Uterus (tissue), 4 donors: Measurements from ENCODE around the gene EPB41L4A. TPM values are rescaled to one million over a fixed set of nuclear protein-coding genes. Genes with fewer than 3 reads are reported as not detected.

ENCODE experiments used
- DNase-seq, 2 donors: peaks; one replicate each; pipeline ENCODE4 v3.0.0-alpha.2; 2019 to 2020
- H3K27ac ChIP-seq, 2 donors: fragments of 200-600 bp; sonication (generic); 1 replicate in 1 of 2; 2 replicates in 1 of 2; pipeline ENCODE4 v1.5.1; 2016 to 2018
- H3K27me3 ChIP-seq, 2 donors: fragments of 200-600 bp; sonication (generic); one replicate each; pipeline ENCODE4 v1.5.1; 2018 to 2019; ENCODE audit warnings: control low read depth in 1 of 2
- H3K36me3 ChIP-seq, 2 donors: fragments of 200-600 bp; sonication (generic); one replicate each; pipeline ENCODE4 v1.5.1; 2019; ENCODE audit warnings: control low read depth in 1 of 2
- H3K4me1 ChIP-seq, 2 donors: fragments of 200-600 bp; sonication (generic); one replicate each; pipeline ENCODE4 v1.5.1; 2018 to 2019; ENCODE audit warnings: control low read depth in 1 of 2
- H3K4me3 ChIP-seq, 2 donors: fragments of 200-600 bp; sonication (generic); 1 replicate in 1 of 2; 2 replicates in 1 of 2; pipeline ENCODE4 v1.5.1; 2018 to 2019; ENCODE audit warnings: mild to moderate bottlenecking in 1 of 2
- H3K9me3 ChIP-seq, 2 donors: fragments of 200-600 bp; sonication (generic); one replicate each; pipeline ENCODE4 v1.5.1; 2019; ENCODE audit warnings: control low read depth in 1 of 2
- CTCF ChIP-seq, 4 experiments: fragments of 200-600 bp in 2 of 4; fragments of 450-650 bp in 2 of 4; sonication (generic) in 2 of 4; IDR thresholded peaks; one replicate each; pipeline ENCODE4 v1.5.1; 2016 to 2019; ENCODE audit warnings: antibody characterized with exemption in 4 of 4, mild to moderate bottlenecking in 2 of 4, moderate library complexity in 1 of 4
- POLR2A ChIP-seq, 2 donors: fragments of 450-650 bp; IDR thresholded peaks; one replicate each; pipeline ENCODE4 v1.6.1; 2016; ENCODE audit warnings: antibody characterized with exemption in 2 of 2, mild to moderate bottlenecking in 1 of 2, moderate library complexity in 1 of 2
- intact Hi-C: fragments of 100-400 bp; cut with DNase I; formaldehyde crosslinking; loops from one replicate; pipeline ENCODE4 v1.15.1; 2023; ENCODE audit warnings: low total_unique reads
- total RNA-seq, 4 donors: library from RNA; depleted of rRNA in 3 of 4; stranded (reverse); fragments of >200 nt in 3 of 4; gene quantifications; one replicate each; pipeline versions ENCODE4 v1.1.0 to v1.2.4, GENCODE V29; 2014 to 2023
- donor health status: DM: yes; HTN: yes; CAD: no.

Gene EPB41L4A
- total RNA-seq, 4 donors from 2014 or later, result 6.4 to 47.1 (median 15.1) TPM

GRCh38 chr5:112275671-112276070 lies 143.4 kb downstream of the EPB41L4A start:
- H3K27ac ChIP-seq, result no peak overlapping the region
- TF ChIP-seq CTCF (IDR thresholded peaks at IDR 0.05) (no peak), POLR2A (IDR thresholded peaks at IDR 0.05) (no peak)
- no peaks in the 10 kb centered on the region for H3K27me3 ChIP-seq
- no peaks in the 10 kb centered on the region for H3K9me3 ChIP-seq
- intact Hi-C loops, result no loop called here
- no peaks in the 10 kb centered on the region for H3K36me3 ChIP-seq
- H3K4me3 ChIP-seq, result no peak overlapping the region
- DNase-seq, result no peak
- no peaks in the 10 kb centered on the region for H3K4me1 ChIP-seq

DNA sequence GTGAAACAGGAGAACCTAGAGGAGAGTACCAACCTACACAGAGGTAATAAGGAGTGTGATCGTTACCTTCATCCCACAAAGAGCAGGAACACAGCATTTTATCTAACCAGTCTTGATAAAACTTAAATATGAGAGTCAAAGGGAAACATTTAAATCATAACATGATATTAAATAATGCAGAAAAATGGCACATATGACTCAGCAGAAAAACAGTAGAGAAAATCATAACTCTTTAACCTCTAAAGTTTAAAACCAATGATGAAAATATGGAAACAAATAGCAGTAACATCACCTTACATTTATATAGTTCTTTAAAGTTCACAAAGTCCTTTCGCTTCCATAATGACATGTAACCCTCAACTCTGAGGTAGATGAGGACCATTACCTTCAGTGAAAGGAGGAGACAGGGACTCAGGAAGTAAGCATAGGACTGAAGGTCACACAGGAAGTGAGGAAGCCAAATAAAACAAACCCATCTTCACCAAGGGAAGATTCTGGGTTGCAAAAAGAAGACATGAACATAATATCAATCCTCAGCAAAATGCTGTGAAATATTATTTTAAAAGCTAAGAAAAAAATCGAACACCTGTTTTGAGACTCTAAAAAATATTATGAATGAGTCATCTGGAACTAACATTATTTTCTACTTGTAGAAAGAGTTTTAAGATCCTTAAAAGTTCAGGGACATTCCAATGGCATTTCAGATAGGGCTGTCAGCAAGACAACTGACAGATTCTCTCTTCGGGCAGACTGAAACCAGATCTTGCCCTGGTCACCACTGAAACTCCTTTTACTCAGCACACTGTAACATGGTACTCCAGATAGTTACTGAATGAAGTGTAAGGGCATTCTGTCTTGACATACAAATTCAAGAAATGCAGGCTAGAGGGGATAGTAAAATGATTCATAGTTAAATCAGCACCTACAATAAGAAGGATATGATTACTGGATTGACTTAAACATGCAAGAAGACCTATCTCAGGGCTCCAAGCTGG lies 148.5 kb downstream of the EPB41L4A start:
- TF ChIP-seq CTCF (IDR thresholded peaks at IDR 0.05) (no peak), POLR2A (IDR thresholded peaks at IDR 0.05) (no peak)
- H3K36me3 ChIP-seq, result no peaks in the 10 kb centered on the region

GRCh38 chr5:112267231-112267630 lies 151.8 kb downstream of the EPB41L4A start:
- TF ChIP-seq POLR2A (IDR thresholded peaks at IDR 0.05) (no peak), CTCF (IDR thresholded peaks at IDR 0.05) (no peak)
- DNase-seq, result no peak
- intact Hi-C loops, result no loop called here
- Histone ChIP-seq H3K36me3 (no peaks in the 10 kb centered on the region), H3K27ac (no peak overlapping the region), H3K9me3 (no peaks in the 10 kb centered on the region), H3K4me1 (no peaks in the 10 kb centered on the region), H3K4me3 (no peak overlapping the region), H3K27me3 (no peaks in the 10 kb centered on the region)

More for the DNA sequence above, 148.5 kb downstream of the EPB41L4A start:
- Histone ChIP-seq H3K27me3 (no peaks in the 10 kb centered on the region), H3K4me1 (no peaks in the 10 kb centered on the region), H3K4me3 (no peak overlapping the region), H3K27ac (no peak overlapping the region), H3K9me3 (no peaks in the 10 kb centered on the region)
- no peak for DNase-seq
- intact Hi-C loops, result no loop called here

DNA sequence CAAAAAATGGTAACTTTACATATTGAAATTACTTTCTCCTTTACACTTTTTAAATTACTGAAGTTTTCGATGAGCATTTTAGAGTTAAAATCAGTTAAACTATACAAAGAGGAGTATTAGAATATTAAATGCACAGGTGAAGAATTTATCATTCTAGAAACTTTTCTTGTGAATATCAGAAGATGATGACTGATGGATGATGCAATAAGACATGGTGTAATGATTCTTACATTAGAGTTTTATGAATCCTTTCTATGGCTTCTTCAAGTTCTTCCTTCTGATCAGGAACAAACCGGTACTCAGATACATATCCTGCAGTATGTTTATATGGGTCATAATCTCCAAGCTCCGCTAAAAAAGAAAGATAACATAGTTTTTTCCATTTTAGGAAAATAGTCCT lies 154.4 kb downstream of the EPB41L4A start:
- intact Hi-C loops, result no loop called here
- Histone ChIP-seq H3K9me3 (no peaks in the 10 kb centered on the region), H3K36me3 (no peaks in the 10 kb centered on the region), H3K27me3 (no peaks in the 10 kb centered on the region), H3K4me1 (no peaks in the 10 kb centered on the region), H3K27ac (no peak overlapping the region), H3K4me3 (no peak overlapping the region)
- DNase-seq, result no peak
- TF ChIP-seq POLR2A (IDR thresholded peaks at IDR 0.05) (no peak), CTCF (IDR thresholded peaks at IDR 0.05) (no peak)

GRCh38 chr5:112264151-112264550 lies 154.9 kb downstream of the EPB41L4A start:
- Histone ChIP-seq H3K9me3 (no peaks in the 10 kb centered on the region), H3K27me3 (no peaks in the 10 kb centered on the region), H3K4me1 (no peaks in the 10 kb centered on the region), H3K36me3 (no peaks in the 10 kb centered on the region), H3K27ac (no peak overlapping the region), H3K4me3 (no peak overlapping the region)
- intact Hi-C loops, result no loop called here
- no peak for DNase-seq
- TF ChIP-seq CTCF (IDR thresholded peaks at IDR 0.05) (no peak), POLR2A (IDR thresholded peaks at IDR 0.05) (no peak)
